H9 (cell line): Measurements from ENCODE around the gene KIZ. TPM values are rescaled to one million over a fixed set of nuclear protein-coding genes. Genes with fewer than 3 reads are reported as not detected.

Source experiments
- DNase-seq: peaks from one replicate; pipeline ENCODE4 v3.0.0-alpha.2; 2017
- H2AFZ ChIP-seq: one replicate; pipeline ENCODE4 v1.6.1; 2013; ENCODE audit warnings: mild to moderate bottlenecking, low read length, control low read depth, moderate library complexity
- H2AK5ac ChIP-seq: 2 replicates; pipeline ENCODE4 v1.6.1; 2013; ENCODE audit warnings: low read length, control low read depth, mixed read lengths; ENCODE audit not compliant: insufficient read length
- H2BK120ac ChIP-seq: one replicate; pipeline ENCODE4 v1.6.1; 2013; ENCODE audit warnings: low read depth, mild to moderate bottlenecking, low read length, control low read depth, inconsistent platforms; ENCODE audit not compliant: poor library complexity, severe bottlenecking
- H2BK12ac ChIP-seq: 2 replicates; pipeline ENCODE4 v1.6.1; 2013; ENCODE audit warnings: low read length, control low read depth, mixed read lengths, low read depth; ENCODE audit not compliant: insufficient read length
- H2BK15ac ChIP-seq: 2 replicates; pipeline ENCODE4 v1.6.1; 2013; ENCODE audit warnings: low read depth, low read length, control low read depth
- H2BK20ac ChIP-seq: one replicate; pipeline ENCODE4 v1.6.1; 2013; ENCODE audit warnings: low read depth, mild to moderate bottlenecking, low read length, control low read depth, inconsistent platforms; ENCODE audit not compliant: poor library complexity, severe bottlenecking
- H2BK5ac ChIP-seq: 2 replicates; pipeline ENCODE4 v1.6.1; 2013; ENCODE audit warnings: low read length, control low read depth, mixed read lengths; ENCODE audit not compliant: insufficient read length
- H3K14ac ChIP-seq: 2 replicates; pipeline ENCODE4 v1.6.1; 2013; ENCODE audit warnings: low read length, control low read depth; ENCODE audit not compliant: insufficient read depth
- H3K18ac ChIP-seq: 2 replicates; pipeline ENCODE4 v1.6.1; 2013; ENCODE audit warnings: low read depth, mild to moderate bottlenecking, mixed read lengths, low read length, control low read depth; ENCODE audit not compliant: insufficient read length
- H3K23ac ChIP-seq: 2 replicates; pipeline ENCODE4 v1.6.1; 2013; ENCODE audit warnings: low read length, control low read depth, mixed read lengths, low read depth; ENCODE audit not compliant: insufficient read length
- H3K23me2 ChIP-seq: 2 replicates; pipeline ENCODE4 v1.6.1; 2013; ENCODE audit warnings: low read depth, mild to moderate bottlenecking, mixed read lengths, low read length, control low read depth; ENCODE audit not compliant: insufficient read length, poor library complexity, severe bottlenecking
- H3K27ac ChIP-seq: 2 replicates; pipeline ENCODE4 v1.5.1; 2013; ENCODE audit warnings: low read length, control low read depth, mixed read lengths, low read depth; ENCODE audit not compliant: insufficient read length
- H3K27me3 ChIP-seq: 2 replicates; pipeline ENCODE4 v1.6.1; 2013; ENCODE audit warnings: low read length, control low read depth, inconsistent platforms; ENCODE audit not compliant: insufficient read depth
- H3K4ac ChIP-seq: 2 replicates; pipeline ENCODE4 v1.6.1; 2013; ENCODE audit warnings: low read depth, mild to moderate bottlenecking, control low read depth, inconsistent platforms, low read length, moderate library complexity
- H3K4me1 ChIP-seq: 2 replicates; pipeline ENCODE4 v1.6.1; 2013; ENCODE audit warnings: low read length, control low read depth, inconsistent platforms; ENCODE audit not compliant: insufficient read depth
- H3K4me2 ChIP-seq: 2 replicates; pipeline ENCODE4 v1.6.1; 2013; ENCODE audit warnings: low read length, control low read depth, mixed read lengths; ENCODE audit not compliant: insufficient read length, insufficient read depth
- H3K56ac ChIP-seq: 2 replicates; pipeline ENCODE4 v1.6.1; 2013; ENCODE audit warnings: low read depth, mild to moderate bottlenecking, mixed read lengths, low read length, control low read depth; ENCODE audit not compliant: insufficient read length
- H3K79me1 ChIP-seq: 2 replicates; pipeline ENCODE4 v1.6.1; 2013; ENCODE audit warnings: low read depth, mild to moderate bottlenecking, moderate library complexity, low read length, control low read depth, inconsistent platforms; ENCODE audit not compliant: insufficient read depth, poor library complexity, severe bottlenecking
- H3K79me2 ChIP-seq: 2 replicates; pipeline ENCODE4 v1.6.1; 2013; ENCODE audit warnings: low read length, control low read depth, inconsistent platforms; ENCODE audit not compliant: insufficient read depth
- H3K9ac ChIP-seq: 2 replicates; pipeline ENCODE4 v1.6.1; 2013; ENCODE audit warnings: low read length, control low read depth, mixed read lengths; ENCODE audit not compliant: insufficient read length; ENCODE audit errors: extremely low read depth
- H3K9me3 ChIP-seq: one replicate; pipeline ENCODE4 v1.6.1; 2013; ENCODE audit warnings: low read depth, low read length, inconsistent platforms; ENCODE audit not compliant: control insufficient read depth
- H3T11ph ChIP-seq: one replicate; pipeline ENCODE4 v1.6.1; 2013; ENCODE audit warnings: mild to moderate bottlenecking, low read length, control low read depth, inconsistent platforms
- H4K20me1 ChIP-seq: one replicate; pipeline ENCODE4 v1.6.1; 2013; ENCODE audit not compliant: control insufficient read depth, insufficient read length, insufficient read depth
- H4K5ac ChIP-seq: 2 replicates; pipeline ENCODE4 v1.6.1; 2013; ENCODE audit warnings: low read depth, mild to moderate bottlenecking, mixed read lengths, low read length, control low read depth; ENCODE audit not compliant: insufficient read length
- H4K8ac ChIP-seq: replicated peaks from 2 replicates; pipeline ENCODE4 v1.6.1; 2013; ENCODE audit warnings: low read length, control low read depth, mixed read lengths, low read depth; ENCODE audit not compliant: insufficient read length
- H4K91ac ChIP-seq: 2 replicates; pipeline ENCODE4 v1.6.1; 2013; ENCODE audit warnings: low read depth, mild to moderate bottlenecking, moderate library complexity, mixed read lengths, low read length, control low read depth; ENCODE audit not compliant: insufficient read length
- H3K27ac Mint-ChIP-seq, 3 experiments: 2 replicates in 2 of 3; 3 replicates in 1 of 3; pipeline ENCODE4 v1.8.0; 2020 to 2021; ENCODE audit warnings: mixed read lengths in 3 of 3, mild to moderate bottlenecking in 1 of 3, moderate library complexity in 1 of 3
- H3K27me3 Mint-ChIP-seq: 2 replicates; pipeline ENCODE4 v1.8.0; 2021; ENCODE audit warnings: low read depth, mild to moderate bottlenecking, moderate library complexity, mixed read lengths
- H3K36me3 Mint-ChIP-seq, 3 experiments: 2 replicates in 2 of 3; 3 replicates in 1 of 3; pipeline ENCODE4 v1.8.0; 2020 to 2021; ENCODE audit warnings: low read depth in 3 of 3, mixed read lengths in 3 of 3; ENCODE audit not compliant: insufficient read depth in 1 of 3
- H3K4me1 Mint-ChIP-seq, 2 experiments: 2 replicates each; pipeline ENCODE4 v1.8.0; 2020; ENCODE audit warnings: mixed read lengths in 2 of 2
- H3K4me3 Mint-ChIP-seq, 2 experiments: 2 replicates in 1 of 2; 3 replicates in 1 of 2; pipeline ENCODE4 v1.8.0; 2020 to 2021; ENCODE audit warnings: mild to moderate bottlenecking in 2 of 2, mixed read lengths in 2 of 2, moderate library complexity in 1 of 2
- H3K9me3 Mint-ChIP-seq, 2 experiments: 2 replicates in 1 of 2; 3 replicates in 1 of 2; pipeline ENCODE4 v1.8.0; 2020; ENCODE audit warnings: mild to moderate bottlenecking in 2 of 2, mixed read lengths in 2 of 2, moderate library complexity in 1 of 2
- CTCF ChIP-seq: fragments of 200-600 bp; sonication (generic); conservative IDR thresholded peaks from 3 replicates; pipeline ENCODE4 v1.8.0; 2021; ENCODE audit warnings: antibody characterized with exemption, mild to moderate bottlenecking
- WGBS: extraction: QIAGEN DNeasy Blood & Tissue Kit; methylation state at CpG from one replicate; pipeline ENCODE4 v1.1.7; 2013; ENCODE audit warnings: missing lambda C conversion rate, low lambda C conversion rate, mixed read lengths; ENCODE audit not compliant: insufficient read length; ENCODE audit errors: extremely low coverage; 5-methylcytosine and 5-hydroxymethylcytosine counted together
- total RNA-seq: library from RNA; stranded (reverse); gene quantifications from 2 replicates; pipeline ENCODE4 v1.2.1, GENCODE V29; 2021

KIZ gene
- total RNA-seq, 1 experiment from 2014 or later: 29.3 TPM

- Histone ChIP-seq H3K9ac (no peak overlapping the region), H3K18ac (no peak overlapping the region), H3K14ac (no peak overlapping the region), H2AFZ (no peak overlapping the region), H3K4ac (no peak overlapping the region), H4K8ac (no peak overlapping the region), H3K56ac (no peak overlapping the region), H2BK120ac (no peak overlapping the region), H4K20me1 (no peaks in the 10 kb centered on the region), H3K27me3 (no peaks in the 10 kb centered on the region), H3K23me2 (no peaks in the 10 kb centered on the region), H4K91ac (no peak overlapping the region), H2BK5ac (no peak overlapping the region), H3K4me1 (no peaks in the 10 kb centered on the region; the same call in 1 of the 2 replicates), H2AK5ac (no peak overlapping the region), H3K79me2 (no peaks in the 10 kb centered on the region), H3K27ac (no peak overlapping the region), H2BK12ac (no peak overlapping the region), H4K5ac (no peak overlapping the region), H3T11ph (no peak overlapping the region), H3K79me1 (no peaks in the 10 kb centered on the region), H3K4me2 (no peak overlapping the region), H3K9me3 (no peaks in the 10 kb centered on the region), H2BK20ac (no peak overlapping the region), H2BK15ac (no peak overlapping the region), H3K23ac (no peak overlapping the region)
- no peak overlapping the region for H3K4me3 Mint-ChIP-seq
- no peaks in the 10 kb centered on the region for H3K27me3 Mint-ChIP-seq
- WGBS: no CpG with 5 or more reads among the region's 2 CpGs
- H3K27ac Mint-ChIP-seq: 0 out of 7 replicates have a peak overlapping the region, but pooled peaks of 1 of the 3 experiments have one; percentile 29
- H3K4me1 Mint-ChIP-seq: peaks cover 47 to 54% of the 10 kb centered on the region in 2 experiments
- H3K9me3 Mint-ChIP-seq: no peaks in the 10 kb centered on the region
- no peak for DNase-seq
- peaks cover 0 to 28% (median 27%) of the 10 kb centered on the region in 3 experiments; a peak in 5 of 7 replicates for H3K36me3 Mint-ChIP-seq
- TF ChIP-seq CTCF: no peak
These were observed 103.3 kb downstream of the KIZ start for GRCh38 chr20:21229163-21229562.
